ENCODE data around the gene COX19.

The COX19 gene

DNA sequence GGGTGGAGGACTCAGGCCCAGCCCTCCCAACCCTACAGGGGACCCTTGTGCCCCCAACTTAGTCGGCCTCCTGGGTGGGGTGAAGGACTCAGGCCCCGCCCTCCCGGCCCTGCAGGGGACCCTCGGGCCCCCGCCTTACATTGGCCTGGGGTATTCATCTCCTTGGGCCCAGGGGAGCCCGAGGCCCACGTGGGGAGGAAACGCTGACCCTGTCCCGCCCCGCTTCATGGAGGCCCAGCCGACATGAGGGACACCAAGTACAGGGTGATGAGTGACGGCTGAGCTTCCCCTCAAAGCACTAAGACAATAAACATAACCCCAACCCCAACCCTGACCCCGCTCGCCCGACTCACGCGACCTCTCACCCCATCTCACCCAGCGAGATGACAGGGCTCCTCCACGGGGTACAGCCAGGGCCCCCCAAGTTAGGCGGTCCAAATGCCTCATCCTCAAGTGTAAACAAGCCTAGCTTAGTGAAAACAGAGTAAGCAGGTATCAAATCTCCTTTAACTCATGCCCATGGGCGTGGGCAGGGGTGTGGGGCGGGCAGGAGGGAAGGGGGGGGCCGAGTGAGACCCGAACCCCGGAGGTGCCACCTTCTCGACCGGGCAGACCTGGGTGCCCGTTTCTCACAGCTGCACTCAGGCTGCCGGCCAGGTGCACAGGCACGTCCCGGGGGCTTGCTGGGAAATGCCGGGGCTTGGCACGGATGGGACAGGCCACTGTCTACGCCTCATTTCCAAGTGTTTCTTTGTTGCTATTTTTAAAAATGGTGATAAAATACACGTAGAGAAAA lies 15.8 kb upstream of the COX19 start:
- no peak for DNase-seq

DNA sequence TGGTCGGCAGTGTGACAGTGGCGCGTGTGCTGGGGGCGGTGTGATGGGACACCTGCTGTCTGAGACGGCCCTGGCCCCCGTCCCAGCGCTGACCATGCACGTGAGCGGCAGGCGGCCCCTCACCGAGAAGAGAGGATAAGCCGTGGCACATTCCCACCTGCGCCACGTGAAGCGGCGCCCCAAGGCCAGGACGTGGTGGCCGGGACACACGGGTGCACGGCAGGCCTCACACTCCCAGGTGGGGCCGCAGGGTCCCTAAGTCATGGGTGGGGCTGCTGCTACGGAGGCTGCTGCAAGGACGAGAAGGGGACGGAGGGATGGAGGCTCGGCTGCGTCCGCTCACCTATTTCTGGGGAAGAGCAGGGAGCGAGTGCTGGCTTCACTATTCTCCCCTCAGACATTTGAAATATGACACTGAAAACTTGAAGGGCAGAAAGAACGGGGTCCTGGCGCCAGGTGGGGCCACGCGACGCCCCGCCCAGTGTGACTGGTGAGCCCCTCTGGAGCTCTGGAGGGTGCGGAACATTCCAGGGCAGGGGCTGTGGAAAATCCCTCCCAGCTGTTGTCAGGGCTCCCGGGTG lies 15.1 kb upstream of the COX19 start:
- no peak for DNase-seq

DNA sequence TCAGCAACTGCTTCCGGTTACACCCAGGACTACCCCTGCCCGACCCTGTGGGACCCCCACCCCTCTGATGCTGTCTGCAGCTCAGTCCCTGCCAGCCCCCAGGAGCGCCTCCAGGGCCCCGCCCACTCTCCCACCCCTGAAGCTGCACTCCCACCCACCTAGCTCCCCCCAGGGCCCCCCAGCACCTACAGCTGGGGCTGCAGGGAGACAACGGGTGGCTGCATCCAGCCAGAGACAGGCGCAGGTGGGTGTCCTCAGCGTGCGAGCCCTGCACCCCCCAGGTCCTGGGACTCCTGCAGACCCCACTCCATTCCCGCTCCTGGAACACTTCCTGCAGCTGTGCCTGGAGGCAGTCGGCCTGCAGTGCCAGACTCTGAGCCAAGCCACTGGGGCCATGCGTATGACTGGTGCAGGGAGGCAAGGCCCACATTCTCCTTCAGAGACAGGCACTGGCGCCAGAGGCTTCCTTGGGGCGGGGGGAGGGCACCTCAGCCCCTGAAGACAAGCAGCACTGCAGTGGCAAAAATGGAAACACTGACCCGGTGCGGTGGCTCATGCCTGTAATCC lies 13.7 kb upstream of the COX19 start:
- DNase-seq: no peak

DNA sequence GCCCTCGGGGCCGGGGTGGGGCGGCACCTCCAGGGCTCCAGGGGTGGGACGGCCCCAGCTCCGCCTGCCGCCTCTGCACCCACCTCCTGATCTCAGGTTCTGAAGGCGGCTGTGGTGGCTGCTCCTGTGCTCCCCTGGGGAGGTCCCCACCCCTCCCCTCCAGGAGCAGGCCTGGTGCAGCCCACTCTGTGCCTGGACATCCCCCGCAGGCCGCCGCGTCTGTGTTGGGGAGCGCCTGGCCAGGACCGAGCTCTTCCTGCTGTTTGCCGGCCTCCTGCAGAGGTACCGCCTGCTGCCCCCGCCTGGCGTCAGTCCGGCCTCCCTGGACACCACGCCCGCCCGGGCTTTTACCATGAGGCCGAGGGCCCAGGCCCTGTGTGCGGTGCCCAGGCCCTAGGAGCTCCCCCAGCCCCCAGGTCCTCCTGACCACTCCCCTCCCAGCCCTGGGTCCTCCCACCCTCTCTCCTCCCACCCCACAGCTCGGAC lies 13.1 kb upstream of the COX19 start:
- no peak for DNase-seq

DNA sequence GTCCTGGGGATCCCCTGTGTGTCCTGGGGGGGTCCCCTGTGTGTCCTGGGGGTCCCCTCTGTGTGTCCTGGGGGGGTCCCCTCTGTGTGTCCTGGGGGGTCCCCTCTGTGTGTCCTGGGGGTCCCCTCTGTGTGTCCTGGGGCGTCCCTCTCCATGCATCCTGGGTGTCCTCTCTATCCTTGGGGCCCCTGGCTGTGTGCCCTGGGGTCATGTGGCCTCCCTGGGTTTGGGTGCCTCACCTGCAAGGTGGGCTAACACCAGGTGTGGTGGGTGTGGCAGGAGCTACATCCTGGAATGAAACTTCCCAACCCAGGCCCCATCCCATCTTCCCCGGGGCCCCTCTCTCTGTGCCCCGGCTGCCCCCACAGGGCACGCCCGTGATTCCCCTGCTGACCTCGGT lies 12.6 kb upstream of the COX19 start:
- DNase-seq: no peak

GRCh38 chr7:986766-987751 lies 11.7 kb upstream of the COX19 start:
- no peak for DNase-seq

GRCh38 chr7:985915-986741 lies 10.8 kb upstream of the COX19 start:
- no peak for DNase-seq

DNA sequence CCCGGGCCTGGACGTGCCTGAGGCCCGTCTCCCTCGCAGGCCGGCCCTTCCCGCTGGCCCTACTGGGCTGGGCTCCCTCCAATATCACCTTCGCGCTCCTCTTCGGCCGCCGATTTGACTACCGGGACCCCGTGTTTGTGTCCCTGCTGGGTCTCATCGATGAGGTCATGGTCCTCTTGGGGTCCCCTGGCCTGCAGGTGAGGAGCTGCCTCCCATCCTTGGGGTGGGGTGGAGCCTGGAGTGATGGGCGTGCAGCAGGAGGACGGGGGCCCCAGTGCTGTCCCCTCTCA lies 9.7 kb upstream of the COX19 start:
- DNase-seq: no peak

- DNase-seq: no peak
Observed at GRCh38 chr7:984361-985126, 9.2 kb upstream of the COX19 start.

- DNase-seq: no peak
Observed at GRCh38 chr7:983616-984071, 8.3 kb upstream of the COX19 start.

DNA sequence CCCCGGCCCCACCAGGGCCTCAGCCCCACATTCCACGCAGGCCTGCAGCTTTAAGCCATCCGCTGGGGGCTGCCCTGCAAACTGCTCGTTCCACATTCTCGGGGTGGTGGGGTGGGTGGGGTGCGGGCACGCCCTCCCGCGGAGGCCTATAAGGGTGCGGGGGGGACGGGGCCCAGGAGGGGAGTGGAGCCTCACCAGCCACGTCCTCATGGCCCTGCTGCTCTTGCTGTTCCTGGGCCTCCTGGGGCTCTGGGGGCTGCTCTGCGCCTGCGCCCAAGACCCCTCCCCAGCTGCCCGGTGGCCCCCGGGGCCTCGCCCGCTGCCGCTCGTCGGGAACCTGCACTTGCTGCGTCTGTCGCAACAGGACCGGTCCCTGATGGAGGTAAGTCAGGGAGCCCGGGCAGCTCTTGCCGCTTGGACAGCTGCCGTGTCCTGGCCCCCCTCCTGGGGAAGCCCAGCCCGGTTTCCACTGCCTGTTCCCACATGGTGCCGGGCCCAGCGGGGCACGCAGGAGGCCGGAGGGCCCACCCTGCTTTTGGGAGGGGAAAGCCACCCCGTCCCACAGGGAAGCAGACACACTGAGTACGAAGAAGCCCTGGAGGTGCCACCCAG lies 7.8 kb upstream of the COX19 start, which contains the start of gene CYP2W1:
CYP2W1 (plus strand) TSS at position 178 of the 612 bp plus-strand sequence; CDS start at position 209, 31 bp downstream.
- no peak for DNase-seq

DNA sequence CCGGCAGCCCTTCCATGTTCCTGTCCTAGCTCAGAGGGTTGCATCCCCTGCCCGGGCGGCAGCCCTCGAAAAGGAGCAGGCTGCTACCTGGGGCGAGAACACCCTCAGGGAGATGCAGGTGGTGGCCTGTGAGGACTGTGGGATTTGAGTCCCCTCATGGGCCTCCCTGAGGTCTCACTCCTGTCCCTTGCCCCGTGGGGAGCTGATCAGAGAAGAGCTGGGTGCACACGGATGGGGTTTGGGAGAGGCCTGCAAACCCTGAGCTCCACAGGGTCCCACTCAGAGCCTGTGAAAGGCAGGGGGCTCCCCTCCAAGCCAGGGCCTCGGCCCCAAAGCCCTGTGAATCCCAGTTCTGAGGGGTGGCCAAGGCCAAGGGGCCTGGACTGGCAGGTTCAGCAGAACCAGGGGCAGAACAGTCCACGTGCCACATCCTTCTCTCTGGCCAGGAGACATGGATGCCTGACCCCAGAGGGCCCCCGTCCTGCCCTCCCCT lies 7.2 kb upstream of the COX19 start:
- DNase-seq: no peak

DNA sequence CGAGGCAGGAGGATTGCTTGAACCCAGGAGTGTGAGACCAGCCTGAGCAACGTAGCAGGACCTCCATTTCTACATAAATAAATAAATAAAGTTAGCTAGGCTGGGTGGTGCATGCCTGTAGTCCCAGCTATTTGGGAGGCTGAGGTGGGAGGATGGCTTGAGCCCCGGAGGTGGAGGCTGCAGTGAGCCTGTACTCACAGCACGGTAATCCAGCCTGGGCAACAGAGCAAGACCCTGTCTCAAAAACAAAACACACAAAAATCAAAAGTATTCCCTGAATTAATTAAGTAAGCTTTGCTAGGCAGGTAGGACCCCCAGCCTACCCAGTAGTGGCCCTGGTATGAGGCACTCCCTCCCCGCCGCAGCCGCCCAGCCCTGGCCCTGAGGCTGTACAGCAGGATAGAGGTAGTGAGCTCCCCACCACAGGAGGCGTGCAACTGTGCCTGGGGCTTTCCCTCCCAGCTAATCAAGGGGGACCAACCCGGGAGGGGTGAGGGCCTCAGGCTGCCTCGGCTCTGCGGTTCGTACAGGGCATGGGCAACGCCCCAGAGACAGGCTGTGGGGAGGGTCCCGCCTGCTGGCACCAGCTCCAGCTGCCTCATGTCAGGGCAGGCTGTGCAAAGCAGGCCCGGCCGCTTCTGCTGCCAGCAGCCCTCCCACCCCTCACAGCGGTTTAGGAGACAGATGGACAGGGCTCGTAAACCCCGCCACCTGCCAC lies 6.6 kb upstream of the COX19 start:
- no peak for DNase-seq

DNA sequence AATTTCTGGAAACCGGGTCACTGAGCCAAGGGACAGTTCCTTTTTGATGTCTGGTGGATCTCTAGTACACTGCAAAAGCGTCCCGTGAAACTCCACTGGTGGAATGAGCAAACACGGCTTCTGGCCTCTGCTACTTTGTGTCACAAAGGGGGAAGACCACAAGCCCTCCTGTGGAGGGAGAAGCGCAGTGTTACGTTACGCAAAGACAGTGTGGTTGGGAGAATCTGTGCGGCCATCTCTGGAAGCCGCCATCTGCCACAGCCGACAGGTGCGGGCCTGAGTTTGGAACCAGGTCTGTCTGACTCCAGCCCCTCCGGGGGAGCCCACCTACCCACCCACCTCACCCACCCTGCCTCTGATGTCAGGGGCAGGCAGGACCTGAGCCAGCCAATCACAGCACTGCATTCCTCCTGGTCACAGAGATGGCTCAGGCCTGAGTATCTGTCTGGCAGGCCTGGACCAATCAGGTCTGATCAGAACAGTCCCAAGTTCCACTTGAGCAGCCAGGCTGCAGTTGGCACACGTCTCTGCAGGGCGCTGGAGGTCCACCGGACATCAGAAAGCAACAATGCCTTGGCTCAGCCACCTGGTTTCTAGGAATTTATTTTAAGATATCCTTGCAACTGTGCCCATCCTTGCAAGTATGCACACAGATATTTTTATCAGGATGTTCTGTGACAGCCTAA lies 4.7 kb upstream of the COX19 start:
- no peak for DNase-seq

DNA sequence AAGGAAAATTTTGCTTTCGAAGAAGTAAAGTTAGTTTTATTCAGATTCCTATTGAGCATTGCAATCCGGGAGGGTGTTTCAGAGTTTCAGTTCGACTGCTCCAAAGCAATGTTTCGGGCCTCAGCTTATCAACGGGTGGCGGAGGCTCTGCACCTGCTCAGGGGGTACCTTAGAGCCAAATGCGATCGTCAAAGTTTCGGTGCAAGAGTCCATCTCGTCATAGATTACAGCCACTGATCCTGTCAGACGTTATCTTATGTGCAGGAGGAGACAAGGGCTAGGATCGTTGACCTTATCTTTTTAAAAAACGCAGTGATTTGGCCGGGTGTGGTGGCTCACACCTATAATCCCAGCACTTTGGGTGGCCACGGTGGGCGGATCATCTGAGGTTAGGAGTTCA lies 3.8 kb upstream of the COX19 start:
- no peak for DNase-seq

DNA sequence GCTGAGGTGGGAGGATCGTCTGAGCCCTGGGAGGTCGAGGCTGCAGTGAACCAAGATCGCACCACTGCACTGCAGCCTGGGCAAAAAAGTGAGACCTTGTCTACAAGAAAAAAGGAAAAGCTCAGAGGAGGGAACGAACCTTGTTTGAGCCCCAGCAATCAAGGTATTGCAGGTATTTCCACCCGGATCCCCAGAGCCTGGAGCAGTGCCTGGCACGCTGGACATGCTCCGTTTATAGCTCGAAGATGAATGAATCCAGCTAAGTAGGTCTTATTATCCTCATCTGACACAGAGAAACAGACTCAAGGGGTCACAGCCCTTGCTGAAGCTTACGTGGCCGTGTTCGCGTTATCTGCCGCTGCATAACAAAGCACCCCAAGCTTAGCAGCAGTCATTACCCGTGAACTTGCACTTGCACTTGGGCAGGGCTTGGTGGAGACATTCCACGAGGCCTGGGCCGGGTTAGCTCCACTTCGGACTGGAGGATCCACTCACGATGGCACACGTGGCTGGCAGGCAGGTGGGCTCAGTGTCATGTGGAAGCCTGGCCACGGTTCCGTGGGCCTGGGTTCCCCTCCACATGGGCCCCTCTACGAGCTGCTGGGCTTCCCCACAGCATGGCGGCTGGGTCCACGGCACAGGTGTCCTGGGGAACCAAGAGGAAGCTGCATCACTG lies 3.2 kb upstream of the COX19 start:
- no peak for DNase-seq

- no peak for DNase-seq
Observed at GRCh38 chr7:978049-978346, 2.6 kb upstream of the COX19 start.

GRCh38 chr7:977326-978048 lies 2.1 kb upstream of the COX19 start:
- DNase-seq: no peak

Data from stimulated activated naive CD4-positive, alpha-beta T cell (primary cell).